ENCODE results near the gene FXYD2.

Gene FXYD2

DNA sequence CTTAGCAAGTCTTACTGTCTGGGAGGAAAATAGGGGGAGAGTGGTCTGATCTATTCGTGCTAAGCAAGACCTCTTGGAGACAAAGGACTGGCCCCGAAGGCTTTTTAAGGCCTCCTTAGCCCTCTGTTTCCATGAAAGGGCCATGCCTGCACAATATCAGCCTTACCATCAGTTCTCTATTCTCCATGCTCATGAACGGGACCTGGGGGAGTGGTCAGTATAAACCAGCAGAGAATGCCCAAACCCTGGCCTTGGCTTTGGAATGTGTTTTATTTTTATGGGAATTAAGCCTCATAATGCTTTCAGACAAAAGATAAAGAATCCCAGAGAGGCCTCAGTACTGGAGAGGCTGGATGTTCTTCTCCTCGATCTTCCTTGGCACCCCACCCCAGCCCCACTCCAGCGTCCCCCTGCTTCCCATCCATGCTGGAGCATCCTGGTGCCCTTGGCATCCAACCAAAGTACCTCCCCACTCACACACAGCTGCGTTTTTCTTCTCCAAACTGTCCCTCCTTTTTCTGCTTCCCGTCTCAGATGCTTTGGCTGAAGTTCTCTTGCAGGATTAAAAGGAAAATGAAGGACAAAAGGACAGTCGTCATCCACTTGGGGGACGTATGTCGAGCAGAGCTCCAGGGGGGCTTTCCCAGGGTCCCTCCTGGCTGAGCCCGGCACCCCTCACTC lies 33.3 kb upstream of the FXYD2 start:
- H3K4me3 ChIP-seq (ENCODE audit: extremely low read depth, insufficient read depth, low read length, poor library complexity, severe bottlenecking) = no peak overlapping the region
- no peak overlapping the region for H3K27ac ChIP-seq (ENCODE audit: low read depth, low read length, severe bottlenecking)
- peaks cover 12% of the 10 kb centered on the region for H3K36me3 ChIP-seq (ENCODE audit: control insufficient read depth, insufficient read depth, low read length)
- 92 to 96% methylated on average over 7 to 10 of the region's 11 CpGs for WGBS, 2 experiments (ENCODE audit: insufficient coverage in 2 of 2)
- no peaks in the 10 kb centered on the region for H3K9me3 ChIP-seq (ENCODE audit: control insufficient read depth, low read length)
- peaks cover 21% of the 10 kb centered on the region for H3K4me1 ChIP-seq (ENCODE audit: control insufficient read depth, insufficient read depth, low read length, poor library complexity, severe bottlenecking)

DNA sequence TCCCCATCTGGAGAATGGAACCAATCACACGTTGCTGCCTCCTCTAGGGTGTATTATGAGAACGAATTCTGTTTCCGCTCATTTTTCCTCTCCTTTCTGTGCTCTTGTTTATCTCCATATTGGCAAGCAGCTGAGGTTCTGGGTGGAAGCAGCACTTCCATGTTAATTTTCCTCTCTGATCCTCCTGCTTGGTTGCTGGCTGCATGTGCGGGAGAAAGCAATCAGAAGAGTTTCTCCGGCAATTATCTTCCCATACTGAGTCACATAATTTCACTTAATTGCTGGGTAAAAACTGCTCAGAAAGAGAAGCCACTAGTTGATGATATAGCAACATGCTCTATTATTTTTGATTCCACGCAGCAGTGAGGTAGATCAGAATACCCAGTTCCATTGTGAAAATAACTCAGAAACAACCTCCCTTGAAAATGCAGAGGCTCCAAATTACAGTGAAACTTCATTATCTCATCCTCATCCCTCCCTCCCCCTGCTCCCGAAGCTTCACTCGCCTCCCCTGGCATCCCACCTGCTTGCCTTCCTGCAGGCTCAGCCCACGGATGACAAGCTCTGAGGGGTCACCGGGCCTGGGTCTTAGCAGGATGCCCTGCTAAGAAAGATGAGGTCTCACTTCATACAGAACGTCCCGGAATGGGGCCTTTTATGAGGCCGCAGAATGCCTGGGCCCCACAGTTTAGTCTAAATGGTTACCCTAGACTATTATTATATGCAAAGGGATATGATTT lies 31.5 kb upstream of the FXYD2 start:
- no peak overlapping the region for H3K4me3 ChIP-seq (ENCODE audit: extremely low read depth, insufficient read depth, low read length, poor library complexity, severe bottlenecking)
- WGBS, 2 experiments (ENCODE audit: insufficient coverage in 2 of 2) = 96% methylated on average over 6 to 8 of the region's 13 CpGs
- no peak overlapping the region for H3K27ac ChIP-seq (ENCODE audit: low read depth, low read length, severe bottlenecking)
- H3K9me3 ChIP-seq (ENCODE audit: control insufficient read depth, low read length) = peaks cover 8% of the 10 kb centered on the region
- peaks cover 7% of the 10 kb centered on the region for H3K4me1 ChIP-seq (ENCODE audit: control insufficient read depth, insufficient read depth, low read length, poor library complexity, severe bottlenecking)
- H3K36me3 ChIP-seq (ENCODE audit: control insufficient read depth, insufficient read depth, low read length) = peaks cover 14% of the 10 kb centered on the region

DNA sequence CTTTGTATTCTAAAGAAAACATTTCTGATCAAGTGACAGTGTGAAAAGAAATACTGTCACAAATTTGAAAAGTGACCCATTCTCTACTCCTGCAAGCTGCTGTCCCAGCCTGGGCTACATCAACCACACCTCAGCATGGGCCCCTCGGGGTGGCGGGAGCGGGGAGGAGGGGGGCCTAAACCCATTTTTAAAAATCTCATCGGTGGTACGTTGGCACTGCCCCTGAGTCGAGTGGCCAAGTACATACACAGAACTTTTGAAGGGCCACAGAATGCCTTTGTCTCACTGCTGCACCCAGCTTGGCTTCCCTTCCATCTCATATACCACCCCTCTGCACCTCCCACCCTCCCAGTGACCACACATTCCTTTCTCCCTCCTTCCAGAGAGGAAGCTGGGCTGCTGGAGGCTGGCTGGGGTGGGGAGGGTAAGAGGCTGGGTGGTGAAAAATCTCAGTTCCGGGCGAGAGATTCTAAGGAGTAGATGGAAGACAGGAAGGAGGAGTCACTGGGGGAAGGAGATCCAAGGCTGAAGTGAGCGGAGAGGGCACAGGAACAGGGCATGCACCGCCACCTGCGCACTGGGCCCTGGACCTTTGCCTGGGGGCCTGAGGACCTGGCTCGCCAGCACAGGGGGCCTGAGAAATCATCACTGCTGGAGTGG lies 30.8 kb upstream of the FXYD2 start:
- H3K4me3 ChIP-seq (ENCODE audit: extremely low read depth, insufficient read depth, low read length, poor library complexity, severe bottlenecking) = no peak overlapping the region

GRCh38 chr11:117852309-117852708 lies 27.8 kb upstream of the FXYD2 start:
- Histone ChIP-seq H3K4me3 (ENCODE audit: extremely low read depth, insufficient read depth, low read length, poor library complexity, severe bottlenecking) (no peak overlapping the region), H3K4me1 (ENCODE audit: control insufficient read depth, insufficient read depth, low read length, poor library complexity, severe bottlenecking) (peaks cover 12% of the 10 kb centered on the region), H3K36me3 (ENCODE audit: control insufficient read depth, insufficient read depth, low read length) (peaks cover 14% of the 10 kb centered on the region), H3K9me3 (ENCODE audit: control insufficient read depth, low read length) (peaks cover 8% of the 10 kb centered on the region), H3K27ac (ENCODE audit: low read depth, low read length, severe bottlenecking) (no peak overlapping the region)
- WGBS, 2 experiments (ENCODE audit: insufficient coverage in 2 of 2) = 93 to 100% methylated on average over 2 of the region's 3 CpGs

More for the DNA sequence above, 30.8 kb upstream of the FXYD2 start:
- Histone ChIP-seq H3K27ac (ENCODE audit: low read depth, low read length, severe bottlenecking) (no peak overlapping the region), H3K9me3 (ENCODE audit: control insufficient read depth, low read length) (peaks cover 8% of the 10 kb centered on the region), H3K4me1 (ENCODE audit: control insufficient read depth, insufficient read depth, low read length, poor library complexity, severe bottlenecking) (peaks cover 6% of the 10 kb centered on the region), H3K36me3 (ENCODE audit: control insufficient read depth, insufficient read depth, low read length) (peaks cover 14% of the 10 kb centered on the region)
- 64 to 85% methylated on average over 6 to 11 of the region's 12 CpGs for WGBS, 2 experiments (ENCODE audit: insufficient coverage in 2 of 2)

- no peak overlapping the region for H3K4me3 ChIP-seq (ENCODE audit: extremely low read depth, insufficient read depth, low read length, poor library complexity, severe bottlenecking)
- peaks cover 12% of the 10 kb centered on the region for H3K4me1 ChIP-seq (ENCODE audit: control insufficient read depth, insufficient read depth, low read length, poor library complexity, severe bottlenecking)
- no peak overlapping the region for H3K27ac ChIP-seq (ENCODE audit: low read depth, low read length, severe bottlenecking)
- peaks cover 8% of the 10 kb centered on the region for H3K9me3 ChIP-seq (ENCODE audit: control insufficient read depth, low read length)
- 100% methylated on average over 2 of the region's 3 CpGs for WGBS, 2 experiments (ENCODE audit: insufficient coverage in 2 of 2)
- peaks cover 14% of the 10 kb centered on the region for H3K36me3 ChIP-seq (ENCODE audit: control insufficient read depth, insufficient read depth, low read length)
Observed at GRCh38 chr11:117851852-117852251, 27.3 kb upstream of the FXYD2 start.

DNA sequence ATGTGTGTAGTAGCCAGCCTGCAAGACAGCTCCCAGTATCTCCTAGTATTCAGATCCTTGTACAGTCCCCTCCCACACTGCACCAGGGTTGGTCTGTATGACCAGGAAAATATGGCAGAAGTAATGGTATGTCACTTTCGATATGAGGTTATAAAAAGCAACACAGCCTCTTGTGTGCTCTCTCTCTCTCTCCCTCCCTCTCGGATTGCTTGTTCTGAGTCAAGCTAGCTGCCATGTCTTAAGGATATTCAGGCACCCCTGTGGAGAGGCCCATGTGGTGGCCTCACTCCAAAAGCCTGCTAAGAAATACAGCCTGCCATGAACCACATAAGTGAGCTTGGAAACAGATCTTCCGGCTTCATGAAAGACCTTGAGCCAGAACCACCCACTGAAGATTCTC lies 26.6 kb upstream of the FXYD2 start:
- Histone ChIP-seq H3K4me3 (ENCODE audit: extremely low read depth, insufficient read depth, low read length, poor library complexity, severe bottlenecking) (no peak overlapping the region), H3K9me3 (ENCODE audit: control insufficient read depth, low read length) (peaks cover 8% of the 10 kb centered on the region), H3K27ac (ENCODE audit: low read depth, low read length, severe bottlenecking) (no peak overlapping the region), H3K4me1 (ENCODE audit: control insufficient read depth, insufficient read depth, low read length, poor library complexity, severe bottlenecking) (peaks cover 12% of the 10 kb centered on the region), H3K36me3 (ENCODE audit: control insufficient read depth, insufficient read depth, low read length) (peaks cover 14% of the 10 kb centered on the region)
- WGBS, 2 experiments (ENCODE audit: insufficient coverage in 2 of 2) = 53 to 90% methylated on average over 2 of the region's 3 CpGs

DNA sequence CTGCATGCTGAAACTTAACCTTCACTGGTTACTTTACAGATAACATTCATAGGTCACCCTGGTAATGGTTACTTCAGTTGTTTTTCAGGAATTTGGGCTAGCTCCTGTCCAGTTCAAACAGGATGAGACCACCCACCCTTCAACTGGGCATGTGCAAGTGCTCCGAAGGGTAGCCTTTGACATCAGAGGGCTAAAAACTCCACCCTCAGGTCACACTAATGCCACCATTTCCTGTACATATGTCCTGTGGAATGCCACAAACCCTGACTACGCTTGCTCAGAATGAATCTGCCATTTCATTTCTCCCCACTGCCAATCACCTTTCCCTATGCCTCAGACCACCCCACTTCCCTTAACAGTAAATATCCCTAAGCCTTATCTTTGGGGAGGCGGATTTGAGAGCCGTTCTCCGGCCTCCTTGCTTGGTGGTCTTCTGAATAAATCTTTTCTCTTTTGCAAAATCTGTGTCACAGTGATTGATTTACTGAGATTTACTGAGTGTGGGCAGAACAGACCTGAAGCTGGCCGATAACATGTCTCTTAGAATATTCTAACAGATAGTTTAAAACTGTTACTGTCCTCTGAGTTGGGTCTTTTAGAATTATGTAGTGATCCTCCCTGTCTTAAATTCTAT lies 25.4 kb upstream of the FXYD2 start:
- H3K9me3 ChIP-seq (ENCODE audit: control insufficient read depth, low read length) = peaks cover 8% of the 10 kb centered on the region
- peaks cover 5% of the 10 kb centered on the region for H3K4me1 ChIP-seq (ENCODE audit: control insufficient read depth, insufficient read depth, low read length, poor library complexity, severe bottlenecking)
- no peak overlapping the region for H3K4me3 ChIP-seq (ENCODE audit: extremely low read depth, insufficient read depth, low read length, poor library complexity, severe bottlenecking)
- H3K27ac ChIP-seq (ENCODE audit: low read depth, low read length, severe bottlenecking) = peak overlapping the region; percentile 13
- H3K36me3 ChIP-seq (ENCODE audit: control insufficient read depth, insufficient read depth, low read length) = peaks cover 14% of the 10 kb centered on the region
- WGBS, 2 experiments (ENCODE audit: insufficient coverage in 2 of 2) = 84 to 85% methylated on average over 3 to 5 of the region's 6 CpGs

GRCh38 chr11:117843666-117844484 lies 19.3 kb upstream of the FXYD2 start:
- peaks cover 10% of the 10 kb centered on the region for H3K36me3 ChIP-seq (ENCODE audit: control insufficient read depth, insufficient read depth, low read length)
- no peaks in the 10 kb centered on the region for H3K9me3 ChIP-seq (ENCODE audit: control insufficient read depth, low read length)
- no peak overlapping the region for H3K27ac ChIP-seq (ENCODE audit: low read depth, low read length, severe bottlenecking)
- no peak overlapping the region for H3K4me3 ChIP-seq (ENCODE audit: extremely low read depth, insufficient read depth, low read length, poor library complexity, severe bottlenecking)
- 35 to 59% methylated on average over 6 to 9 of the region's 9 CpGs for WGBS, 2 experiments (ENCODE audit: insufficient coverage in 2 of 2)
- no peaks in the 10 kb centered on the region for H3K4me1 ChIP-seq (ENCODE audit: control insufficient read depth, insufficient read depth, low read length, poor library complexity, severe bottlenecking)

DNA sequence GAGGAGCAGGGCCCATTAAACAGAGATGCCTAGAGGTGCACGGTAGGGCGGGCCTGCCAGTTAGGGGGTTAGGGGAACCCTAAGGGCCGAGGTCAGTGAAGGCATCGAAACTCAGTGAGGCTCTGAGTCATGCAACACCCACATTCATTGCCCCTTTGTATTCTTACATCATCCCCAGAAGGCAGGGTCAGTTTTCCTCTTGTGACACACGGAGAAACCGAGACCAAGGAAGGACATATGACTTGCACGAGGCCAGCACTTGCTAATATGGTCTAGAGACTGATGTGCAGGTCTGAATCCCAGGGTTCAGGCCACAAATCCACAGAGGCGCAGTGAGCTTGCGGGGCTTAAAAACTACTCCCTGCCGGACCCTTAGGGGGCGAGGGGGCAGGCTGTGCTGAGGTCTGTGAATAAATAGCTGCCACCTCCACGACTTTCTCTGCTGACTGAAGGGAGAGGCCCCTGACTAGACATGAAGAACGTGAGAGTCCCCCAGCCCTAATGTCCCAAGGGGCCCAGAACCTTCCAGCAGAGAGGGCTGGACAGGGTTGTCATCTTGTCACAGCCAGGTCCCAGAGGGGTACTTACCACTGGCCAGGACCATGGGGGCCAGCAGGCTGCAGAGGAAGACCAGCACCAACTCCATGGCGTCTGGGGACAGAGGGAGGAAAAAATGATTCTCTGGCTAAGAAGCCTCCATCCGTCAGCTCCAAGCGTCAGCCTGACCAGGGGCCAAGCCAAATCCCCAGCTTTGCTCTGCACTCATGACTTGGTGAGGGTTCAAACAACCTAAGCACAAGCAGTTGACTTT lies 17.8 kb upstream of the FXYD2 start:
- Histone ChIP-seq H3K9me3 (ENCODE audit: control insufficient read depth, low read length) (no peaks in the 10 kb centered on the region), H3K36me3 (ENCODE audit: control insufficient read depth, insufficient read depth, low read length) (peaks cover 11% of the 10 kb centered on the region), H3K4me1 (ENCODE audit: control insufficient read depth, insufficient read depth, low read length, poor library complexity, severe bottlenecking) (no peaks in the 10 kb centered on the region), H3K4me3 (ENCODE audit: extremely low read depth, insufficient read depth, low read length, poor library complexity, severe bottlenecking) (no peak overlapping the region), H3K27ac (ENCODE audit: low read depth, low read length, severe bottlenecking) (no peak overlapping the region)
- WGBS, 2 experiments (ENCODE audit: insufficient coverage in 2 of 2) = 85 to 87% methylated on average over 13 to 15 of the region's 16 CpGs

All from mesodermal cell (in vitro differentiated cells).